GM18508 (cell line): ENCODE results near the gene ENGASE.

Experiments used
- ATAC-seq: cut with Tn5 transposase; IDR thresholded peaks from one replicate; pipeline ENCODE4 v1.9.1; 2021; ENCODE audit warnings: moderate number of reproducible peaks; ENCODE audit not compliant: insufficient read depth, unreplicated experiment

The ENGASE gene

DNA sequence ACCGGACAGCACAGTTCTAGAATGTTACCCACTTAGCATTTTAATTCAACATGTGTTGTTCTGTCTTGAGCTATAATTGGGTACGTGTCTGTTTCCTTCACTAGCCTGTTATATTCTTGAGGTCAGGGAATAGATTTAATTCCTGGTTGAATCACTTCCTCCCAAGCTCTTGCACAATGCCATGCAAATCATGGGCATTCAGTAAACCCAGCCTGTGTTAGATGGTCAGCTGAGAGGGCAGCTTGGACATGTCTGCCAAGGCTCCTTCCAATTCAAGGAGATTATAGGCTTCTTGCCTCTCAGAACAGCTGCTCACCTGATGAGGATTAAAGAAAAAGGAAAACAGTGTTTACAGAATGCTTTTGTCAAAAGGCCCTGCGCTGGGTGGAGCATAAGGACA lies 38.0 kb upstream of the ENGASE start:
- ATAC-seq, result no peak

DNA sequence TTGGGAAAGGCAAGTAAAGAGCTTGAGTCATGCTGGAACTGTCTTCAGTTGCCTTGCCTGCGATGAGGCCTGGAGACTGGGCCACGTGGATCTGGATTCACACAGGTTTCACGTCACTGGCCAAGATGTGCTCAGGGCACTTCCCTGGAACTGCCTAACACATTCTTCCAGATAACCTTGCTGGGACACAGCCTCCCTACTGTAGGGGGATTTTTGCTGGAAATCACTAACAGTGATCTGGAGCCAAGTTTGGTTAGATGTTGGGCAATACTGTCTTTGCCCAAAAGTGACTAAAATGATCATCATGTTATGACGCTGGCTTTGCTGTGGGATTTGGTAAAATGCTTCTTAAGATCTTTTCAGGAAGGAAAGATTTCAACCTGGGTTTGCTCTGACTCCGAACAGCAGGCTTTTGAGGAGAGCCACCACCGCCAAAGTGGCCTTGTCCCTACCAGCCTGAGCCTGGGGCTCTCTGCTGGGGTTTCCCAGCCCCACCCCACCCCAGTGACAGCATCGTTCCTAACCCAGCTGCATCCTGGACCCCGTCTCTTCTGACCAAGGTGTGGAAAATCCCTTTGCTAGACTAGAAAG lies 36.0 kb upstream of the ENGASE start:
- ATAC-seq, result no peak

GRCh38 chr17:79039171-79039570 lies 35.5 kb upstream of the ENGASE start:
- ATAC-seq, result no peak

GRCh38 chr17:79039886-79040285 lies 34.7 kb upstream of the ENGASE start:
- ATAC-seq, result no peak

DNA sequence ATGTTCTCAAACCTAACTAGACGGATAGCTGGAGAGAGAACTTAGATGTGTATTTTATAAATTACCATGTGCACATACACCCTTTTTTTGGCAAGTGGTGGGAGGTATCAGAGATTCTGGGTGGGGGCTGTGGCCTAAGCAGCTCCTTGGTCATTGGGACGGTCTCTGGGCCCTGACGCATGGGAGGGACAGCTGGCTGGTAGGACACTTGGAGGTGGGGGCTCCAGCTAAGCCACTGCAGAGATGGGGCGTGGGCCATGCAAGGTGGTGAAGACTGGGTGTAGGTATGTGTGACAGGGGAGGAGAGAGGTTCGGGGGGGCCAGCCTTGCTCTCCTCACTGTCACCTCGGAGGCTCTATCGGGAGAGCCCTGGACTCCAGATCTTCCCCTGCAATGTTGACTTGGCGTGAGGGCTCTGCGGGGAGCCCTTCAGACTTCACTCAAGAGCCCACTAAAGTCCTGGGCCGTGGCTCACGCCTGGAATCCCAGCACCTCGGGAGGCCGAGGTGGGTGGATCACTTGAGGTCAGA lies 33.5 kb upstream of the ENGASE start:
- no peak for ATAC-seq

- no peak for ATAC-seq
Observed at GRCh38 chr17:79041723-79042420, 32.8 kb upstream of the ENGASE start.

DNA sequence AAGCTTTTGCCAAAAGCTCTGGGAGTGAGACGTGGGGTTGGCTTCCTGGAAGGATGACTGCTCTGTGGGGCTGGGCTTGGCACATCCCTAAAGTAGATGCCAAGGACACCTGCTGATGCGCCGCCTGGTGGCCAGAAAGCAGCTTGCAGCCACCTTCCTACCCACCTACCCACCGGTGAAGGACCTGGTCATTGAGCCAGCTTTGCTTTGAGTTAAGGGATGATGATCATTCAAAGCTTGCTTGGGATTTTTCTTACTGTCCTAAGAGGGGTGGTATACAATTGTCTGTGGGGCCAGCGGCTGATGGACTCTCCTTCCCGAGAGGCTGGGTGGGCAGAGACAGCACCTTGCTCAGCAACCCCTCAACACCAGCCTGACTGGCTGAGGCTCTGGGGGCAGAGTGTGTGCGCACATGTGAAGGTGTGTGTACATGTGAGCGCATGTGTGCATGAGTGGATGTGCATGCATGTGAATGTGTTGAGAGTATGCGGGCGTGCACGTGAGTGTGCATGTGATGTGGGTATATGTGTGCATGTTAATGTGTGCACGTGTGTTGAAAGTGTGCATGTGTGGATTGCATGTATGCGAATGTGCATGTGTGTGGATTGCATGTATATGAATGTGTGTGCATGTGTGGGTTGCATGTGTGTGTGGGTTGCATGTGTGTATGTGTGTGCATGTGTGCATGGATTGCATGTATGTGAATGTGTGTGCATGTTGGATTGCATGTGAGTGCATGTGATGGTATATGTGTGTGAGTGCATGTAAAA lies 32.0 kb upstream of the ENGASE start:
- no peak for ATAC-seq

DNA sequence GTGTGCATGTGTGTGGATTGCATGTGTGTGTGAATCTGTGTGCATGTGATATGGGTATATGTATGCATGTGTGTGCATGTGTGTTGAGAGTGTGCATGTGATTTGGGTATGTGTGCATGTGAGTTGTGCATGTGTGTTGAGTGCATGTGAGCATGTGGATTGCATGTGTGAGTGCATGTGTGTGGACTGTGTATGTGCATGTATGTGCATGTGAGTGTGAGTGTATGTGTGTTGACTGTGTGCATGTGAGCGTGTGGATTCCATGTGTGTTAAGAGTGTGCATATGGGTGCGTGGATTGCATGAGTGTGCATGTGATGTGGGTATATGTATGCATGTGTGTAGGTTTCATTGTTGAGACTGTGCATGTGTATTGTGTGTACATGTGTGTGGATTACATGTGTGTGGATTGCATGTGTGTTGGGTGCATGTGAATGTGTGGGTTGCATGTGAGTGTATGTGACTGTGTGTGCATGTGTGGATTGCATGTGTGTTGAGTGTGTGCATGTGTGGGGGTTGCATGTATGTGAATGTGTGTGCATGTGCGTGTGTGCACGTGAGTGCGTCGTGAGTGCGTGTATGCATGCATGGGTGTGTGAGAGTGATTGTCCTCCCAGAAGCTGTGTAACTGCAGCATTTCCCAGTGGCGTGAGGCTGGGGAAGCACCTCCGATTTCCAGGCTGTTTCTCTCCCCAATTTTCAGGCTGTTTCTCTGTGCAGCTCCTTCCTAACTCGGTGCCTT lies 31.3 kb upstream of the ENGASE start:
- ATAC-seq, result no peak

DNA sequence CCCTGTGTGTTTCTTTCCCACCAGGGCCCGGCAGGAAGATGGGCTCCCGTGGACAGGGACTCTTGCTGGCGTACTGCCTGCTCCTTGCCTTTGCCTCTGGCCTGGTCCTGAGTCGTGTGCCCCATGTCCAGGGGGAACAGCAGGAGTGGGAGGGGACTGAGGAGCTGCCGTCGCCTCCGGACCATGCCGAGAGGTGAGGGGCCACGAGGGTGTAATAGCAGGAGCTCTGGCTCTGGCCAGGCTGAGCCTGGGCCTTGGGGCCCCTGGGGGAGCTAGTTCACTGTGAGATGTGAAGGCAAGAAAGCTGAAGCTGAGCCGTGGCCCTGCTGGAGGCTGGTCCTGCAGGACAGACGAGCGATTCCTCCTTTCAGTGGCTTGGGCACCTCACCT lies 30.7 kb upstream of the ENGASE start:
- ATAC-seq, result no peak

- no peak for ATAC-seq
Observed at GRCh38 chr17:79044462-79044861, 30.2 kb upstream of the ENGASE start.

DNA sequence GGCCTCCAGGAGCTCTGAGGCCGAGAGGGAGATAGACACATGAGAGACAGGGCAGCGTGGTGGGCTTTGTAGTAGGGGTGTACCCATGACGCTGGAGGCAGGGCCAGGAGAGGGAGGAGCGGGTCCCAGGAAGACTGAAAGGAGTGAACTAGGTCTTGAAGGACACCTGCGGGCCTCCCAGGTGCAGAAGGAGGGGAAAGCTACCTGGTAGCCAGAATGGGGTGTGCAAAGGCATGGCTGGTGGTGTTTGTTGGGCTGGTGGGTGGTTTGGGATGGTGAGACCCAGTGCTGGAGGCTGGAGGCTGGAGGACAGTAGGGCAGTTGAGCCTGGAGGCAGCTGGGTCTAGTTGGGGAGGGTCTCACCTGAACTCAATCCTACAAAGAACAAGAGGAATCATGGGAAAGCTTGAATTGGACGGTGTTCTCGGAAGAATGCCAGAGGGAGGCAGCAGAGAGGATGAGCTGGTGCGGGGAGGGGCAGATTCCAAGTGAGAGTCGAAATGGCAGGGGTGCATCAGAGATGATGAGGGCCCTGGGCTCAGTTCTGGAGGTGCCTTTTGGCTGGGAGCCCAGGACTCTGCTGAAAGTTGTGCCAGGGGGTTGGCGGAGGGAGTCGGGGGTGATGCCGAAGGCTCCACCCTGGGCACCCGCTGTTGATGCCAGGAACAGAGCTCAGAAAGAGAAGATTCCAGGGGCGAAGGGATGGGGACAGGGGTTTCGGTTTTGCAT lies 29.5 kb upstream of the ENGASE start:
- ATAC-seq, result no peak

DNA sequence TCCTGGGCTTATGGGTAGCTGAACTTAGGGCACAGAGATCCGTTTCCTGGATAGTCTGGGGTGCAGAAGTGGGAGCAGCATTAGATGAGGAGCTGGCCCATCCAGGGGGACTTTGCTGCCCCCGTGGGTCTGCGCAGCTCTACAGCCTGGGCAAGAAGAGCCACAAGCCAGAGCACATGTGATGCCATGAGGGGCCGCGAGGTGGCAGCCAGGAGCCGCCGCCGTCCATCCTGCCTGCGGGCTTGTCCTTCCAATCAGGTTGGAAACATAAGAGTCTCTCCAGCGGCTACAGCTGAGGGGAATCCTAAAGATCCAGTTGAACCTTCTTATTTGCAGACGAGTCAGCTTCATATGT lies 28.8 kb upstream of the ENGASE start:
- ATAC-seq, result no peak

GRCh38 chr17:79046197-79046915 lies 28.3 kb upstream of the ENGASE start:
- ATAC-seq, result no peak

- no peak for ATAC-seq
Observed at GRCh38 chr17:79046916-79047280, 27.7 kb upstream of the ENGASE start.

DNA sequence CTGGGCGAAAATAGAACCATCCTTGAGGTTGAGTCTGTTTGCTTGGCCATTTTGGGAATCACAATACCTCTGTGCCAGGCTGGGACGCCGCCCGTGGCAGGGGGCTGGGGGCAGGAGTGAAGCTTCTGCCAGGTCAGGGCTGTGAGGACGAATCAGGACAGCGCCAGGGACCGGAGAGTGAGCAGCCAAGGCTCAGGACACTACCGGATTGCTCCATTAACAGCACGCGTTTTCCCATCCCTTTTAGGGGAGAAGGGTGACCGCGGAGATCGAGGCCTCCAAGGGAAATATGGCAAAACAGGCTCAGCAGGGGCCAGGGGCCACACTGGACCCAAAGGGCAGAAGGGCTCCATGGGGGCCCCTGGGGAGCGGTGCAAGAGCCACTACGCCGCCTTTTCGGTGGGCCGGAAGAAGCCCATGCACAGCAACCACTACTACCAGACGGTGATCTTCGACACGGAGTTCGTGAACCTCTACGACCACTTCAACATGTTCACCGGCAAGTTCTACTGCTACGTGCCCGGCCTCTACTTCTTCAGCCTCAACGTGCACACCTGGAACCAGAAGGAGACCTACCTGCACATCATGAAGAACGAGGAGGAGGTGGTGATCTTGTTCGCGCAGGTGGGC lies 27.2 kb upstream of the ENGASE start:
- no peak for ATAC-seq

- no peak for ATAC-seq
Observed at GRCh38 chr17:79047923-79048825, 26.4 kb upstream of the ENGASE start.

- ATAC-seq, result no peak
Observed at GRCh38 chr17:79048826-79049755, 25.5 kb upstream of the ENGASE start.
